ENCODE results near the gene CPPED1. TPM values are rescaled to one million over a fixed set of nuclear protein-coding genes. Genes with fewer than 3 reads are reported as not detected.

CPPED1 gene
- total and polyA plus RNA-seq, 10 donors = 10.0 to 66.3 (median 45.4) TPM

DNA sequence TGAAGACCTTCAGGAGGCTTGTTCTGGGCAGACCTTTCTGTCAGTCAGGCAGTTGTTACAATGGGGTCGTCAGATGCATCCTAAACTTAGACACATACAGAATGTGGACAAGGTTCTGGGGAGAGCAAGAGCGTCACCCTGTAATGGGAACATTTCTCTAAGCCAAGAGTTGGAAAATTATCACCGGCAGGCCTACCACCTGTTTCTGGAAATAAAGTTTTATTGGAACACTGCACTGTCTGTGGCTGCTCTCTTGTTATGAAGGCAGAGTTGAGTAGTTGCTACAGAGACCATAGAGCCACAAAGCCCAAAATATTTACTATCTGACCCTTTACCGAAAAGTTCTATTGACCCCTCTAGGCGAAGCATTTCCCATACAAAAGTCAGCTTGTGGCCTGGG, 106.2 kb downstream of the CPPED1 start:
- DNase-seq = no peak
- TF ChIP-seq, protein P1, sequence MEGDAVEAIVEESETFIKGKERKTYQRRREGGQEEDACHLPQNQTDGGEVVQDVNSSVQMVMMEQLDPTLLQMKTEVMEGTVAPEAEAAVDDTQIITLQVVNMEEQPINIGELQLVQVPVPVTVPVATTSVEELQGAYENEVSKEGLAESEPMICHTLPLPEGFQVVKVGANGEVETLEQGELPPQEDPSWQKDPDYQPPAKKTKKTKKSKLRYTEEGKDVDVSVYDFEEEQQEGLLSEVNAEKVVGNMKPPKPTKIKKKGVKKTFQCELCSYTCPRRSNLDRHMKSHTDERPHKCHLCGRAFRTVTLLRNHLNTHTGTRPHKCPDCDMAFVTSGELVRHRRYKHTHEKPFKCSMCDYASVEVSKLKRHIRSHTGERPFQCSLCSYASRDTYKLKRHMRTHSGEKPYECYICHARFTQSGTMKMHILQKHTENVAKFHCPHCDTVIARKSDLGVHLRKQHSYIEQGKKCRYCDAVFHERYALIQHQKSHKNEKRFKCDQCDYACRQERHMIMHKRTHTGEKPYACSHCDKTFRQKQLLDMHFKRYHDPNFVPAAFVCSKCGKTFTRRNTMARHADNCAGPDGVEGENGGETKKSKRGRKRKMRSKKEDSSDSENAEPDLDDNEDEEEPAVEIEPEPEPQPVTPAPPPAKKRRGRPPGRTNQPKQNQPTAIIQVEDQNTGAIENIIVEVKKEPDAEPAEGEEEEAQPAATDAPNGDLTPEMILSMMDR (IDR thresholded peaks at IDR 0.05 in 8 of 11, conservative IDR thresholded peaks at IDR 0.05 in 3 of 11) = no peak
- TF ChIP-seq POLR2AphosphoS5 (IDR thresholded peaks at IDR 0.05) = no peak
- no peak for TF ChIP-seq POLR2A (IDR thresholded peaks at IDR 0.05)
- intact Hi-C loops (cut with DNase I; ENCODE audit: low total_unique reads) = no loop called here
- no peak overlapping the region for H3K27ac ChIP-seq
- no peaks in the 10 kb centered on the region for H3K9me3 ChIP-seq
- no peaks in the 10 kb centered on the region for H3K27me3 ChIP-seq (replicated peaks in 1 of 7)
- no peak overlapping the region for H3K4me3 ChIP-seq
- 77 to 89% (median 89%) methylated on average over 5 of the region's 5 CpGs for WGBS, 5 donors
- H3K36me3 ChIP-seq = peaks cover 0 to 92% (median 4%) of the 10 kb centered on the region in 6 donors
- H3K4me1 ChIP-seq = no peaks in the 10 kb centered on the region

DNA sequence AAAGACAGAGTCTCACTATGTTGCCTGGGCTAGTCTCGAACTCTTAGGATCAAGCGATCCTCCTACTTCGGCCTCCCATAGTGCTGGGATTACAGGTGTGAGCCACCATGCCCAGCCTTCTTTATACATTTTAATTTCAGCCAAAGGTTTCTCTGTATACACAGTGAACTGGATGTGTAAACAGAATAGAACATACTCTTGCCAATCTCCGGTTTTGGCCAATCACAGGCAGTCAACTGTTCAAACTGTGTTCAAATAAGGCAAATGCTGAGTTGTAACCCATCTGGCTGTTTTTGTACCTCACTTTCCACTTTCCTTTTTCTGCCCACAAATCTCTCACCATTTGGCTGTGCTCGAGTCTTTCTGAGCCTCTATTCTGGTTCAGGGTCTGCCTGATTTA, 108.2 kb downstream of the CPPED1 start:
- no peaks in the 10 kb centered on the region for H3K27me3 ChIP-seq (replicated peaks in 1 of 7)
- TF ChIP-seq, protein P1 (IDR thresholded peaks at IDR 0.05 in 8 of 11, conservative IDR thresholded peaks at IDR 0.05 in 3 of 11) = no peak
- TF ChIP-seq POLR2A (IDR thresholded peaks at IDR 0.05) (no peak), POLR2AphosphoS5 (IDR thresholded peaks at IDR 0.05) (no peak)
- H3K27ac ChIP-seq = no peak overlapping the region
- intact Hi-C loops (cut with DNase I; ENCODE audit: low total_unique reads) = no loop called here
- no peaks in the 10 kb centered on the region for H3K9me3 ChIP-seq
- 91 to 96% (median 95%) methylated on average over 5 of the region's 5 CpGs for WGBS, 5 donors
- H3K4me1 ChIP-seq = no peaks in the 10 kb centered on the region
- H3K4me3 ChIP-seq = no peak overlapping the region
- DNase-seq = no peak
- H3K36me3 ChIP-seq = peaks cover 0 to 84% (median 0%) of the 10 kb centered on the region in 6 donors

DNA sequence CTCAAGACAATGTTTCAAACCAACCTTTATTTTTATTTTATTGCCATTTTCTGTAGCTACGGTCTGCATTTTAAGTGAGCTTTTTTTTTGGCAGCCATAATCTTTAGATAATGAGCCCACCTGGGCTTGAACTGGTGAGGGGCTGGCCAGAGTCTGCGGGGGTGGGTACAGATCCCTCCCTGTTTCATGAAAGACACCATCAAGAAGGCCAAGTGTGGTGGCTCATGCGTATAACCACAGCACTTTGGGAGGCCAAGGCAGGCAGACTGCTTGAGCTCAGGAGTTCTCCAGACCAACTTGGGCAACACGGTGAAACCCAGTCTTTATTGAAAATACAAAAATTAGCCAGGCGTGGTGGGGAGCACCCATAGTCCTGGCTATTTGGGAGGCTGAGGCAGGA, 113.7 kb downstream of the CPPED1 start:
- DNase-seq = no peak
- no peaks in the 10 kb centered on the region for H3K27me3 ChIP-seq (replicated peaks in 1 of 7)
- no peak overlapping the region for H3K27ac ChIP-seq
- WGBS, 5 donors = 76 to 91% (median 89%) methylated on average over 5 of the region's 5 CpGs
- peaks cover 0 to 10% (median 0%) of the 10 kb centered on the region in 6 donors for H3K4me1 ChIP-seq
- H3K4me3 ChIP-seq = no peak overlapping the region
- H3K9me3 ChIP-seq = no peaks in the 10 kb centered on the region
- TF ChIP-seq POLR2AphosphoS5 (IDR thresholded peaks at IDR 0.05) (no peak), POLR2A (IDR thresholded peaks at IDR 0.05) (no peak)
- TF ChIP-seq, protein P1 (IDR thresholded peaks at IDR 0.05 in 8 of 11, conservative IDR thresholded peaks at IDR 0.05 in 3 of 11) = no peak
- intact Hi-C loops (cut with DNase I; ENCODE audit: low total_unique reads) = no loop called here
- H3K36me3 ChIP-seq = peaks cover 0 to 45% (median 0%) of the 10 kb centered on the region in 6 donors

DNA sequence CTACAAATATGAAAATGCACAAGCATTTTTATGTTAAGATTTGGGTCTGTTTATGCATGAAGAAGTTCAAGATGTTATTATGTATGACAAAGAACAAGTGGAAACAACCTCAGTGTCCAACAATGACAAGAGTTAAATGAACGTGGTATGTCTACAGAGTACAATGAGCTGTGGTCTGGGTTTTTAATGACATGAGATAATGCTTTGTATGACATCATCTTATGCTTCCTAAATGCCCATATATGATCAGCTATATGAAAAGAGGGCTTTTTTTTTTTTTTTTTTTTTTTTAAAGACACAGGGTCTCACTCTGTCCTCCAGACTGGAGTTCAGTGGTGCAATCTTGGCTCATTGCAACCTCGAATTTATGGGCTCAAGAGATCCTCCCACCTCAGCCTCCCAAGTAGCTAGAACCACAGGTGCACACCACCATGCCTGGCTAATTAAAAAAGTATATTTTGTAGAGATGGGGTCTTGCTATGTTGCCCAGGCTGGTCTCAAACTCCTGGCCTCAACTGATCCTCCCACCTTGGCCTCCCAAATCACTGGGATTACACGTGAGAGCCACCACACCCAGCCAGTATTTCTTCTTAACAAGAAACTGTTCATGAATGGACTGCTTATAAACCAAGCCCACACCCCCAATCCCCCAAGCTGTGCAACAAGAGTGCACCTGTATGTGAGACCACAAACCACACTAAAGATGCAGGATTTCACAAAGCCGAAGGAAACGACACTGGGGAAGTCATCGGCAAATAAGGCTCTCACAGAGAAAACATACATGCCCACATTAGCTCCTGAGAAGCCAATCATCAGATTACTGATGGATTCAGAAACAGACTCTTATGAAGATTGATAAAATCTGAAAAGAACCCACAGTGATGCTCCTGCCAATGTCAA, 114.5 kb downstream of the CPPED1 start:
- H3K9me3 ChIP-seq = no peaks in the 10 kb centered on the region
- WGBS, 5 donors = 68 to 83% (median 73%) methylated on average over 6 of the region's 6 CpGs
- H3K36me3 ChIP-seq = peaks cover 0 to 39% (median 0%) of the 10 kb centered on the region in 6 donors
- H3K27me3 ChIP-seq (replicated peaks in 1 of 7) = no peaks in the 10 kb centered on the region
- no peak overlapping the region for H3K4me3 ChIP-seq
- no peak for DNase-seq
- no peak overlapping the region for H3K27ac ChIP-seq
- intact Hi-C loops (cut with DNase I; ENCODE audit: low total_unique reads) = no loop called here
- peaks cover 0 to 10% (median 0%) of the 10 kb centered on the region in 6 donors for H3K4me1 ChIP-seq
- TF ChIP-seq POLR2AphosphoS5 (IDR thresholded peaks at IDR 0.05) (no peak), POLR2A (IDR thresholded peaks at IDR 0.05) (no peak)
- TF ChIP-seq, protein P1 (IDR thresholded peaks at IDR 0.05 in 8 of 11, conservative IDR thresholded peaks at IDR 0.05 in 3 of 11) = no peak

Measured in spleen (tissue), 11 donors.